Measurements from ENCODE around the gene NRIP3. TPM values are rescaled to one million over a fixed set of nuclear protein-coding genes. Genes with fewer than 3 reads are reported as not detected.
"Not testable (repeated sequence)": the region's sequence is repeated elsewhere in the genome, so short reads cannot be mapped to it uniquely, and the experiment has no call there.

NRIP3 gene
- total RNA-seq, 1 donor from 2014 or later, result 42.7 TPM

DNA sequence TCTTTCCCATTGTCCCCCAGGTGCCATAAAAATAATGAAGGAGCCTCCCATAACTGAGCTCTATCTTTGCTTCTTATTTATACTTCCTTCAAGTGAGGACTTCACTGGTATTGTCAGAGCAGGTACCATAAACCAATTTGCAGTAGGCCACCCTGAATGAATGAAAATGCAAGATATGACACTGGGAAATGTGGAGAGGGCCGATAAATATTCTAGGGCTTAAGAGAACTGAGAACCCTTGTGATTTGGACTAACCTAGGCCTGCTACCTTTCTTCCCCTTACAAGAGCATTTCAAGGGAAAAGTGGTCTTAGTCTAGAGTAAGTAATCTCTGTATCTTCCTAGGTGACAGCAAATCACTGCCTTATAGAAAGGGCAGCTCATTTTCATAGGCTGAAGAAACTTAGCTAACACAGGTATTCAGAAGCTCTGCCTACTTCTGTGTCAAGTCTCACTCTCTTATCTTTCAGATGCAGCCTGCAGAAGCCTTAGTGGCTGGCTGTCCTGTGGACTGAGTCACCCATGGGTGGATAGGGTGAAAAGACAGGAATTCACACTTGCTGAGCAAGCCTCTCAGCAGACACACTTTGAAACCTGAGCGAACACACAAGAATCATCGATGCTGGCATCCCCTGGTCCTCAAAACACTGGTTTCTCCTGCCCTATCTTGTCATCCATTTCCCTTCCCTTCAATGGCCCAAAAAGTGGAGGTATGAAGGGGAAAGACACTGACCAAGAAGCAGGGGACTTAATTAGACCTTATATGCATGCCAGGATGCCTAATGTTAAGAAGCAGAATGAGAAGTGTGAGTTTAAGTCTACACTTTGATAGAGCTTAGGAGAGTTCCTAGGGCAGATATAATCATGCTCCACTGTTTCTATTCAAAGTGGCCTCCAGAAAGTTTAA is 15.2 kb downstream of the NRIP3 start:
- Histone ChIP-seq H3K27me3 (no peaks in the 10 kb centered on the region), H3F3A (ENCODE audit: low read depth) (no peaks in the 10 kb centered on the region), H3K4me1 (no peaks in the 10 kb centered on the region), H2AFZ (replicated peaks) (no peak overlapping the region), H3K9me3 (ENCODE audit: low read depth) (no peaks in the 10 kb centered on the region), H3K36me3 (peaks cover 3% of the 10 kb centered on the region), H3K4me3 (no peak overlapping the region), H3K79me2 (ENCODE audit: low read depth) (no peaks in the 10 kb centered on the region), H3K4me2 (no peak overlapping the region), H3K27ac (no peak overlapping the region), H3K9ac (no peak overlapping the region), H4K20me1 (ENCODE audit: low read depth) (no peaks in the 10 kb centered on the region)
- H3K36me3 Mint-ChIP-seq, result peaks cover 6% of the 10 kb centered on the region
- peaks cover 4% of the 10 kb centered on the region for H3K27me3 Mint-ChIP-seq (ENCODE audit: insufficient read depth, low read depth)
- peaks cover 4% of the 10 kb centered on the region for H3K4me1 Mint-ChIP-seq
- TF ChIP-seq, protein P1, sequence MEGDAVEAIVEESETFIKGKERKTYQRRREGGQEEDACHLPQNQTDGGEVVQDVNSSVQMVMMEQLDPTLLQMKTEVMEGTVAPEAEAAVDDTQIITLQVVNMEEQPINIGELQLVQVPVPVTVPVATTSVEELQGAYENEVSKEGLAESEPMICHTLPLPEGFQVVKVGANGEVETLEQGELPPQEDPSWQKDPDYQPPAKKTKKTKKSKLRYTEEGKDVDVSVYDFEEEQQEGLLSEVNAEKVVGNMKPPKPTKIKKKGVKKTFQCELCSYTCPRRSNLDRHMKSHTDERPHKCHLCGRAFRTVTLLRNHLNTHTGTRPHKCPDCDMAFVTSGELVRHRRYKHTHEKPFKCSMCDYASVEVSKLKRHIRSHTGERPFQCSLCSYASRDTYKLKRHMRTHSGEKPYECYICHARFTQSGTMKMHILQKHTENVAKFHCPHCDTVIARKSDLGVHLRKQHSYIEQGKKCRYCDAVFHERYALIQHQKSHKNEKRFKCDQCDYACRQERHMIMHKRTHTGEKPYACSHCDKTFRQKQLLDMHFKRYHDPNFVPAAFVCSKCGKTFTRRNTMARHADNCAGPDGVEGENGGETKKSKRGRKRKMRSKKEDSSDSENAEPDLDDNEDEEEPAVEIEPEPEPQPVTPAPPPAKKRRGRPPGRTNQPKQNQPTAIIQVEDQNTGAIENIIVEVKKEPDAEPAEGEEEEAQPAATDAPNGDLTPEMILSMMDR (IDR thresholded peaks at IDR 0.05), result no peak
- TF ChIP-seq EZH2 (IDR thresholded peaks at IDR 0.05) (no peak), EZH2phosphoT487 (IDR thresholded peaks at IDR 0.05) (no peak)
- no peaks in the 10 kb centered on the region for H3K9me3 Mint-ChIP-seq
- H3K27ac Mint-ChIP-seq, result no peak overlapping the region
- no peak overlapping the region for H3K4me3 Mint-ChIP-seq
- DNase-seq (ENCODE audit: low spot score), result no peak

DNA sequence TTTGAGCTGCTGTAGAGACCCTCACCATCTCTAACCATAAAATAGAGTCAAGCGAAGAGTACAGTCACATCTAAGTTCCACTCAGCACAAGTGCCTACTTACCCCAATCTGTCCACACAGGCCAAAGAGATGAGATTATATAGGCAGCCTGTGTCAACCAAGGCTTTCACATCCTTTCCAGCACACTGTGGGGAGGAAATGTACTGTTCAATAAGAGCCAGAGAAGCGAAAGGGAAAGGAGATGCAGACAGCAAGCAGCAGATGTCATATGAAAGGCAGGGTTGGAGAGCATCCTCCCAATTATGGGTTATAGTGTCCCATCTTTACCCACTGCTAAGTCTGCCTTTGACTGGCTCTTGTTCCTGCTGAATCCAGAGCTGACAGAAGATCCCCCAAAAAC is 16.4 kb downstream of the NRIP3 start:
- Mint-ChIP-seq H3K27me3 (ENCODE audit: insufficient read depth, low read depth) (no peaks in the 10 kb centered on the region), H3K4me3 (no peak overlapping the region), H3K4me1 (no peaks in the 10 kb centered on the region), H3K27ac (no peak overlapping the region), H3K36me3 (peaks cover 7% of the 10 kb centered on the region), H3K9me3 (no peaks in the 10 kb centered on the region)
- no peak overlapping the region for H2AFZ ChIP-seq (replicated peaks)
- TF ChIP-seq, protein P1 (IDR thresholded peaks at IDR 0.05), result no peak
- TF ChIP-seq EZH2 (IDR thresholded peaks at IDR 0.05) (no peak), EZH2phosphoT487 (IDR thresholded peaks at IDR 0.05) (no peak)
- DNase-seq (ENCODE audit: low spot score), result no peak
- no peaks in the 10 kb centered on the region for H3K79me2 ChIP-seq (ENCODE audit: low read depth)
- H3K27ac ChIP-seq, result no peak overlapping the region
- H4K20me1 ChIP-seq (ENCODE audit: low read depth), result no peaks in the 10 kb centered on the region
- no peak overlapping the region for H3K4me2 ChIP-seq
- no peak overlapping the region for H3K9ac ChIP-seq
- no peaks in the 10 kb centered on the region for H3K27me3 ChIP-seq
- H3F3A ChIP-seq (ENCODE audit: low read depth), result no peaks in the 10 kb centered on the region
- no peak overlapping the region for H3K4me3 ChIP-seq
- H3K9me3 ChIP-seq (ENCODE audit: low read depth), result no peaks in the 10 kb centered on the region
- H3K4me1 ChIP-seq, result no peaks in the 10 kb centered on the region
- H3K36me3 ChIP-seq, result peaks cover 3% of the 10 kb centered on the region

GRCh38 chr11:8986772-8987171 is 17.0 kb downstream of the NRIP3 start:
- H3K36me3 Mint-ChIP-seq; H3K27me3 Mint-ChIP-seq (ENCODE audit: insufficient read depth, low read depth); H3F3A ChIP-seq (ENCODE audit: low read depth); H3K4me1 Mint-ChIP-seq; H3K4me3 ChIP-seq; H2AFZ ChIP-seq (replicated peaks); H3K9ac ChIP-seq; H3K4me2 ChIP-seq; H3K9me3 ChIP-seq (ENCODE audit: low read depth); H3K4me3 Mint-ChIP-seq; H3K9me3 Mint-ChIP-seq; H3K79me2 ChIP-seq (ENCODE audit: low read depth); H4K20me1 ChIP-seq (ENCODE audit: low read depth); H3K27ac Mint-ChIP-seq; H3K27me3 ChIP-seq; DNase-seq (ENCODE audit: low spot score); H3K4me1 ChIP-seq; H3K36me3 ChIP-seq; H3K27ac ChIP-seq: not testable (repeated sequence)

DNA sequence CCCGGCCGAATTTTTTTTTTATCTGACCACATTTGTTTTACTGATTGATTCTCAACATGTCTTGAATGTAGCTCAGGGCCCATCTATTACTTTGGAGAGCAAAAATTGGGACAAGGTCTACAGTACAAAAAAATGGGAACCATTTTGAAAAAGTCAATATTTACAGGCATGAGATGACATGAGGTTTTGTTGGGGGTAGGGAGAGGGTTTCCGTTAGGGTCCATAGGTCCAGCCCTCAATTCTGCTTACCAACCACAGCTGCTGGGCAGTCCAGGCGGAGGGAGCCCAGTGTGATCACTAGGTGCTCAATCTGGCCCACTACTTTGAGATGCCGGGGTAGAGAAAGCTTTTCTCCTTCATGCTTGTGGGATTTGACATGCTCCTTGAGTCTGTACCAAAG is 18.3 kb downstream of the NRIP3 start:
- H3K36me3 ChIP-seq, result peaks cover 3% of the 10 kb centered on the region
- H3K27me3 Mint-ChIP-seq (ENCODE audit: insufficient read depth, low read depth), result no peaks in the 10 kb centered on the region
- no peak overlapping the region for H3K4me2 ChIP-seq
- H3K36me3 Mint-ChIP-seq, result peaks cover 10% of the 10 kb centered on the region
- no peak overlapping the region for H3K9ac ChIP-seq
- DNase-seq (ENCODE audit: low spot score), result no peak
- no peaks in the 10 kb centered on the region for H3K9me3 Mint-ChIP-seq
- H3K4me1 ChIP-seq, result no peaks in the 10 kb centered on the region
- H3K27ac Mint-ChIP-seq, result no peak overlapping the region
- peaks cover 2% of the 10 kb centered on the region for H3K4me1 Mint-ChIP-seq
- no peak overlapping the region for H3K4me3 ChIP-seq
- no peaks in the 10 kb centered on the region for H3F3A ChIP-seq (ENCODE audit: low read depth)
- H3K4me3 Mint-ChIP-seq, result peak overlapping the region; percentile 4
- H3K27me3 ChIP-seq, result no peaks in the 10 kb centered on the region
- no peak overlapping the region for H3K27ac ChIP-seq
- H2AFZ ChIP-seq (replicated peaks), result no peak overlapping the region
- H4K20me1 ChIP-seq (ENCODE audit: low read depth), result no peaks in the 10 kb centered on the region
- H3K79me2 ChIP-seq (ENCODE audit: low read depth), result no peaks in the 10 kb centered on the region
- no peaks in the 10 kb centered on the region for H3K9me3 ChIP-seq (ENCODE audit: low read depth)
- TF ChIP-seq EZH2 (IDR thresholded peaks at IDR 0.05), result no peak
- TF ChIP-seq, protein P1 (IDR thresholded peaks at IDR 0.05), result no peak
- no peak for TF ChIP-seq EZH2phosphoT487 (IDR thresholded peaks at IDR 0.05)

All from neural progenitor cell (in vitro differentiated cells).